AG04450 (cell line): ENCODE measurements around the gene P4HTM. TPM values are rescaled to one million over a fixed set of nuclear protein-coding genes. Genes with fewer than 3 reads are reported as not detected.
A peak's percentile ranks its signal among the peaks of the same experiment; 100 is the strongest.

Source experiments
- CTCF ChIA-PET: fragments of 300-600, 350-600 bp; formaldehyde crosslinking; extraction: SDS; loops from one replicate; lab custom pipeline; 2022; ENCODE audit warnings: antibody characterized with exemption, inconsistent platforms; lab: Charles Lee
- POLR2A ChIA-PET: fragments of 350-600 bp; formaldehyde crosslinking; extraction: SDS; loops from one replicate; lab custom pipeline; 2021; ENCODE audit warnings: antibody characterized with exemption, inconsistent platforms; lab: Yijun Ruan, JAX
- DNase-seq: peaks from one replicate; pipeline ENCODE4 v3.0.0-alpha.2; 2011; ENCODE audit warnings: low read depth, low spot score
- H3K27ac ChIP-seq: one replicate; pipeline ENCODE4 v1.5.1; 2012; ENCODE audit warnings: low read depth, low read length, control low read depth
- H3K27me3 ChIP-seq: one replicate; pipeline ENCODE4 v1.6.0; 2012; ENCODE audit warnings: low read length; ENCODE audit not compliant: control insufficient read depth, insufficient read depth
- H3K4me3 ChIP-seq: 2 replicates; pipeline ENCODE4 v1.5.1; 2011; ENCODE audit warnings: mild to moderate bottlenecking, low read depth, low read length, control low read depth
- H3K9me3 ChIP-seq: 2 replicates; pipeline ENCODE4 v1.5.1; 2012; ENCODE audit warnings: low read length; ENCODE audit not compliant: control insufficient read depth, insufficient read depth
- polyA plus RNA-seq: library from polyadenylated mRNA; depleted of rRNA; stranded (reverse); fragments of >200 nt; gene quantifications from 2 replicates; pipeline ENCODE4 v1.2.3, GENCODE V29; 2011
- TF ChIP-seq, protein P1 (sequence below): IDR thresholded peaks from 2 replicates; pipeline ENCODE4 v1.5.1; 2011; ENCODE audit warnings: low read depth, low read length, control low read depth, inconsistent platforms

P4HTM gene
- polyA plus RNA-seq, 1 experiment, result 18.2 TPM

GRCh38 chr3:48990636-48991469 is 812 bp downstream of the P4HTM start:
- TF ChIP-seq, protein P1, sequence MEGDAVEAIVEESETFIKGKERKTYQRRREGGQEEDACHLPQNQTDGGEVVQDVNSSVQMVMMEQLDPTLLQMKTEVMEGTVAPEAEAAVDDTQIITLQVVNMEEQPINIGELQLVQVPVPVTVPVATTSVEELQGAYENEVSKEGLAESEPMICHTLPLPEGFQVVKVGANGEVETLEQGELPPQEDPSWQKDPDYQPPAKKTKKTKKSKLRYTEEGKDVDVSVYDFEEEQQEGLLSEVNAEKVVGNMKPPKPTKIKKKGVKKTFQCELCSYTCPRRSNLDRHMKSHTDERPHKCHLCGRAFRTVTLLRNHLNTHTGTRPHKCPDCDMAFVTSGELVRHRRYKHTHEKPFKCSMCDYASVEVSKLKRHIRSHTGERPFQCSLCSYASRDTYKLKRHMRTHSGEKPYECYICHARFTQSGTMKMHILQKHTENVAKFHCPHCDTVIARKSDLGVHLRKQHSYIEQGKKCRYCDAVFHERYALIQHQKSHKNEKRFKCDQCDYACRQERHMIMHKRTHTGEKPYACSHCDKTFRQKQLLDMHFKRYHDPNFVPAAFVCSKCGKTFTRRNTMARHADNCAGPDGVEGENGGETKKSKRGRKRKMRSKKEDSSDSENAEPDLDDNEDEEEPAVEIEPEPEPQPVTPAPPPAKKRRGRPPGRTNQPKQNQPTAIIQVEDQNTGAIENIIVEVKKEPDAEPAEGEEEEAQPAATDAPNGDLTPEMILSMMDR, result no peak
- Histone ChIP-seq H3K9me3 (no peaks in the 10 kb centered on the region), H3K27me3 (no peaks in the 10 kb centered on the region), H3K4me3 (peak overlapping the region; percentile 80), H3K27ac (peak overlapping the region; percentile 31)
- ChIA-PET CTCF (interaction anchor here (0.6 to 3.6 kb wide), 3 partner anchors 16 to 1619 kb away, joined by 3 to 18 read pairs (median 3); partner anchors contain the start of gene WDR6), POLR2A (interaction anchor here (0.6 to 3.9 kb wide), 3 partner anchors 15 to 68 kb away, joined by 3 to 70 read pairs (median 11); partner anchors contain the start of genes NDUFAF3 and WDR6)
- no peak for DNase-seq

GRCh38 chr3:48991851-48992545 is 2.0 kb downstream of the P4HTM start:
- CTCF ChIA-PET, result interaction anchor here (0.6 to 3.6 kb wide), 2 partner anchors 15 to 922 kb away, joined by 4 to 18 read pairs; partner anchors contain the start of gene WDR6

DNA sequence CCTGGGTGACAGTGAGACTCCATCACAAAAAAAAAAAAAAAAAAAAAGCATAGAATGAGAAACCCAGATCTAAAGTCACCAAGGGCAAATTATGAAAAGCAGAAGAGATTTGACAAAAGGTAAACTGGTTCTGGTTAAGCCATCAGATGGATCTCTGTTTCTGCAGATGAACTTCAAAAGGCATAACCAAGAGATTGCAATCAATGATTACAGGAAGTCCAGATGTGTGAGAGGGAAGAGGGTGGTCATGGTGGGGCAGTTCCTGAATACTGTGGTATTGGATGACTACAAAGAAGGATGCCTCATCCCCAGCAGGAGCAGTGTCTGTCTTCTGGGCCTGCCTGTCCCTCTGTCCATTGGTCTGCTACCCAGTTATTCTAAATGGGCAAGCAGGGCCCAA is 3.8 kb downstream of the P4HTM start:
- CTCF ChIA-PET, result no interaction called here
- Histone ChIP-seq H3K4me3 (no peak overlapping the region), H3K27me3 (no peaks in the 10 kb centered on the region), H3K9me3 (no peaks in the 10 kb centered on the region), H3K27ac (no peak overlapping the region)
- TF ChIP-seq, protein P1, result no peak
- no peak for DNase-seq
- POLR2A ChIA-PET, result interaction anchor here (2.9 kb wide), 1 partner anchor 13 kb away, joined by 8 read pairs; the partner anchor contains the start of gene WDR6

More at GRCh38 chr3:48991851-48992545, 2.0 kb downstream of the P4HTM start:
- Histone ChIP-seq H3K9me3 (no peaks in the 10 kb centered on the region), H3K27me3 (no peaks in the 10 kb centered on the region), H3K4me3 (peak overlapping the region; percentile 80), H3K27ac (no peak overlapping the region)
- DNase-seq, result no peak
- POLR2A ChIA-PET, result interaction anchor here (1.7 to 3.9 kb wide), 2 partner anchors 14 to 29 kb away, joined by 11 to 70 read pairs; partner anchors contain the start of genes NDUFAF3 and WDR6
- TF ChIP-seq, protein P1, result no peak

- DNase-seq, result no peak
- no peak overlapping the region for H3K4me3 ChIP-seq
- no peaks in the 10 kb centered on the region for H3K9me3 ChIP-seq
- TF ChIP-seq, protein P1, result no peak
- H3K27me3 ChIP-seq, result no peaks in the 10 kb centered on the region
- CTCF ChIA-PET, result no interaction called here
- POLR2A ChIA-PET, result no interaction called here
- no peak overlapping the region for H3K27ac ChIP-seq
Observed at GRCh38 chr3:48996640-48997039, 6.6 kb downstream of the P4HTM start.
